Measurements from ENCODE around the gene EIF2S1.
"Not testable (repeated sequence)": the region's sequence is repeated elsewhere in the genome, so short reads cannot be mapped to it uniquely, and the experiment has no call there.

Gene EIF2S1

GRCh38 chr14:67413806-67414769 lies 54.0 kb downstream of the EIF2S1 start:
- no peak for DNase-seq

- DNase-seq, result not testable (repeated sequence)
Measured at GRCh38 chr14:67415610-67416009, 55.5 kb downstream of the EIF2S1 start.

- no peak for DNase-seq
Measured at GRCh38 chr14:67416085-67416484, 56.0 kb downstream of the EIF2S1 start.

GRCh38 chr14:67416810-67417209 lies 56.7 kb downstream of the EIF2S1 start:
- DNase-seq, result no peak

- DNase-seq, result no peak
Measured at GRCh38 chr14:67417633-67418032, 57.5 kb downstream of the EIF2S1 start.

- no peak for DNase-seq
Measured at GRCh38 chr14:67418401-67419191, 58.5 kb downstream of the EIF2S1 start.

- DNase-seq, result peak; percentile 32
Measured at GRCh38 chr14:67420102-67420739, 60.1 kb downstream of the EIF2S1 start.

- DNase-seq, result no peak
Measured at GRCh38 chr14:67421356-67422224, 61.5 kb downstream of the EIF2S1 start.

- DNase-seq, result no peak
Measured at GRCh38 chr14:67423424-67423823, 63.3 kb downstream of the EIF2S1 start.

GRCh38 chr14:67424539-67424938 lies 64.4 kb downstream of the EIF2S1 start:
- no peak for DNase-seq

GRCh38 chr14:67425608-67426007 lies 65.5 kb downstream of the EIF2S1 start:
- DNase-seq, result no peak

- no peak for DNase-seq
Measured at GRCh38 chr14:67426161-67426560, 66.0 kb downstream of the EIF2S1 start.

GRCh38 chr14:67426983-67427606 lies 67.0 kb downstream of the EIF2S1 start:
- DNase-seq, result peak; percentile 79

GRCh38 chr14:67428501-67429031 lies 68.4 kb downstream of the EIF2S1 start:
- DNase-seq, result no peak

GRCh38 chr14:67429510-67430205 lies 69.5 kb downstream of the EIF2S1 start:
- DNase-seq, result no peak

- DNase-seq, result no peak
Measured at GRCh38 chr14:67432050-67432564, 72.0 kb downstream of the EIF2S1 start.

- DNase-seq, result no peak
Measured at GRCh38 chr14:67435603-67436002, 75.5 kb downstream of the EIF2S1 start.

Measured in CD4-positive, alpha-beta T cell treated with Interleukin-12 subunit alpha and Interleukin-12 subunit beta, for 1 hour (primary cell).